Epithelial cell of esophagus (primary cell): ENCODE measurements around the gene C9.
A peak's percentile ranks its signal among the peaks of the same experiment; 100 is the strongest.

Source experiments
- DNase-seq: peaks from one replicate; pipeline ENCODE4 v3.0.0; 2010; ENCODE audit warnings: low read depth
- H3K4me3 ChIP-seq: 2 replicates; pipeline ENCODE4 v1.5.1; 2011; ENCODE audit warnings: mild to moderate bottlenecking, low read length, control low read depth
- CTCF ChIP-seq: IDR thresholded peaks from 2 replicates; pipeline ENCODE4 v1.5.1; 2011; ENCODE audit warnings: low read depth, mild to moderate bottlenecking, low read length, control low read depth, inconsistent platforms; ENCODE audit not compliant: insufficient read depth; ENCODE audit errors: missing control alignments

C9 gene

DNA sequence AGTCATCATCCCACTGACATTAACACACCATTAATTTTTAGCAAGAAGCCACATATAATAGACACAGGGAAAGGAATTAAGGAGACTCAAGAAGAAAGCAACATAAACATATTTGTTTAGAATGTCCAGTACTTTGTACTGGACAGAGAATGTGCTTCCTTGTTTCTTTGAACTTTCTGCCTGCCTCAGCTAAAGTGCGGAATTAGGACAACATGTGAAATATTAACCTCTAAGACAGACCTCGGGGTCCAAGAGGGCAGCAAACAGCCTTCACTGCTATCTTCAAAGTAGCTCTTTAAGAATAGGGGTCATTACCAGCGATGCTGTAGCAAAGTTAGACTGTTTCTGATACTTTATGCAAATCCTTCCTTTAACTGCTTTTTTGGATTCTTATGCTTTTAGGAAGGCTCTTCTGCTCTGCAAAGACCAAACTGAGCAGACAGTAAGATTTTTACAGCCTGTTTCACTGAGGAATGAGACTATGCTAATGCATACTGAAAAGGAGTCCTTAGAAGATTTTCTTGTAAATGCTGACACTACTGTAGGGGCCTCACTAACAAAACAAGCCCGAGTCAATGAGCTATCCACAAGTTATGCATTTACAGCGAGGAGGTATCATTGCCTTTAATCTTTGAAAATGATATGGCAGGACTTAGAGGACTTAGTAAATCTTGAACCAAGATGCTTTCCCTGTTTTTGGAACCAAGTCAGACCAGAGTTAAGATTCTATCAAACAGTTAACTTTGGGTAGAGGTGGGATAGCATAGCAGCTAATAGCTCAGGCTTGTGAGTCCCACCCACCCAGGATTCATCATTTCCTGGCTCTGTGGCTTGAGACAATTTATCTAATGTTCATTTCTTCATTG is 36.7 kb upstream of the C9 start:
- no peak overlapping the region for H3K4me3 ChIP-seq
- no peak for TF ChIP-seq CTCF
- DNase-seq: no peak

GRCh38 chr5:39399135-39400036 is 35.1 kb upstream of the C9 start:
- peak; percentile 96 for DNase-seq
- TF ChIP-seq CTCF: no peak
- H3K4me3 ChIP-seq: no peak overlapping the region

GRCh38 chr5:39396843-39397242 is 32.5 kb upstream of the C9 start:
- peak; percentile 17 for DNase-seq
- TF ChIP-seq CTCF: no peak
- H3K4me3 ChIP-seq: no peak overlapping the region

DNA sequence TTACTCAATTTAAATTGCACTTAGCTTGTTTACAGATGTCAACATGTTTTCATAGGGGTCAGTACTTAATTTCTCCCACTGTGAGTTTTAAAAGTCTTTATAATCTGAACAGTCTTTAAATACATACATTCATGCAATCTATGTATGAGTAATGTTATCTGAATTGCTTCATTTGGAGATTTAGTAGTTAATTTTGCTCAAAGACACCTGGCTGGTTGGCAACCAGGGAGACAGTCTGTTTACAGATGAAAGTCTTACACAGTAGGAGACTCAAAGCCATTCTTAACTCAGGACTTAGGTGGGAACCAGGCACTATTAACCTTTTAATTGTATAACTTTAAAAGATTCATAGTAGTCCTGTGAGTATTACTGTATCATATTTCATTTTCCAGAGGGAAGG is 31.2 kb upstream of the C9 start:
- no peak for TF ChIP-seq CTCF

DNA sequence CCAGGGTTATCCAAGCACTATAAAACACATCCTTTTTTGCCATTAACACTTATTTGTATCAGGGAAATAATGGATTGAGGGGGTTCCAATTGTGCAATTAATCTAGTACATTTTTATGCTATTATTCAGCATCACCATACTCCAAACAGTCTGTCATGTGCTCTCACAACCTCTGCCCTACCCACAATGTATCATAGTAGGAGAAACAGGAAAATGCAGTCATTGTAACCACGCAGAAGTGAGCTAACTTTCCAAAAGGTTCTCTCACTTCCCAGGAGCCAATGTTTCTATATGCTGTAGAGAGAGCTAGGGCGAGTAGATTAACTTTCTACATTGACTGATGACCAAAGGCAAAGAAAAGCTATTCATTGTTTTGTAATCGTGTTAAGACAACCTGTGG is 30.7 kb upstream of the C9 start:
- peak; percentile 94 for DNase-seq
- no peak for TF ChIP-seq CTCF
- no peak overlapping the region for H3K4me3 ChIP-seq

More for the DNA sequence above, 31.2 kb upstream of the C9 start:
- H3K4me3 ChIP-seq: no peak overlapping the region
- DNase-seq: peak; percentile 73

DNA sequence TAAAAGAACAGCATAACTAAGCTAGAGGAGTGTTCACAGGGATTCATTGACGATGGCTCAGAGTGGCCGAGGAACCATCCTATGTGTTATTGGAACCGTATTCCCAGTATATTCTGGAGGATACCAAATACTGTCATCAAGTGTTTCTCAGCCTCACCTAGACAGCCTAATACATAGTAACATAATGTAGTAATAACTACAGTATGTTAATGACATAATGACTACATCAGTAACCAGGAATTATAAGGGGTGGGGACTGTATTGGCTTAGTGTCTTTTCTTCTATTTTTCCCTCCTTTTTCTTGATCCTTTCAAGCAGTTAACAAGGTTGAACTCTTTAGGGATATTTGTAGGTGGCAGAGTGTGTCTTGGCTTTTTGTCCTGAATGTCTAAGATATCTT is 26.6 kb upstream of the C9 start:
- H3K4me3 ChIP-seq: no peak overlapping the region
- no peak for TF ChIP-seq CTCF
- no peak for DNase-seq

- no peak for DNase-seq
- TF ChIP-seq CTCF: no peak
- H3K4me3 ChIP-seq: no peak overlapping the region
Observed at GRCh38 chr5:39387293-39387692, 23.0 kb upstream of the C9 start.
